Activated CD8-positive, alpha-beta T cell treated with anti-CD3 and anti-CD28 coated beads for 36 hours (primary cell): Measurements from ENCODE around the gene GPRC5D. TPM values are rescaled to one million over a fixed set of nuclear protein-coding genes. Genes with fewer than 3 reads are reported as not detected.

Experiments
- ATAC-seq: fragments of 200-7000 bp; cut with Tn5 transposase; one replicate; pipeline ENCODE4 v1.10.0; 2021; ENCODE audit warnings: mild to moderate bottlenecking, moderate library complexity
- CTCF ChIA-PET: fragments of 350-600 bp; sonication (Branson Sonifier 250); formaldehyde crosslinking; loops from one replicate; lab custom pipeline; 2021; ENCODE audit warnings: antibody characterized with exemption; lab: Charles Lee
- POLR2A ChIA-PET: fragments of 350-600 bp; sonication (Branson Sonifier 250); formaldehyde crosslinking; loops from one replicate; lab custom pipeline; 2021; ENCODE audit warnings: antibody characterized with exemption; lab: Charles Lee
- DNase-seq: peaks from one replicate; pipeline ENCODE4 v3.0.0-alpha.2; 2020
- H3K27ac Mint-ChIP-seq: one replicate; pipeline ENCODE4 v1.8.0; 2021; ENCODE audit warnings: mild to moderate bottlenecking, mixed read lengths
- H3K27me3 Mint-ChIP-seq: one replicate; pipeline ENCODE4 v1.8.0; 2021; ENCODE audit warnings: mixed read lengths
- H3K36me3 Mint-ChIP-seq: one replicate; pipeline ENCODE4 v1.8.0; 2021; ENCODE audit warnings: low read depth, mixed read lengths
- H3K4me1 Mint-ChIP-seq: one replicate; pipeline ENCODE4 v1.8.0; 2021; ENCODE audit warnings: low read depth, mixed read lengths
- H3K4me3 Mint-ChIP-seq: one replicate; pipeline ENCODE4 v1.8.0; 2021; ENCODE audit warnings: mild to moderate bottlenecking, moderate library complexity, mixed read lengths
- H3K9me3 Mint-ChIP-seq: one replicate; pipeline ENCODE4 v1.8.0; 2021; ENCODE audit warnings: mixed read lengths
- intact Hi-C: fragments of 100-400 bp; cut with micrococcal nuclease; formaldehyde crosslinking; loops from one replicate; pipeline ENCODE4 v1.10.0; 2022
- total RNA-seq, 2 experiments: library from RNA; stranded (reverse); gene quantifications; one replicate each; pipeline ENCODE4 v1.2.3, GENCODE V29; 2021
- TF ChIP-seq, protein P1 (sequence below): fragments of 200-600 bp; IDR thresholded peaks from one replicate; pipeline ENCODE4 v1.8.0; 2022; ENCODE audit warnings: antibody characterized with exemption, mild to moderate bottlenecking

GPRC5D gene
- total RNA-seq, 2 experiments from 2014 or later = not detected

GRCh38 chr12:12987421-12987820 lies 35.5 kb upstream of the GPRC5D start:
- CTCF ChIA-PET = interaction anchor here (0.7 to 2.6 kb wide), 3 partner anchors 12 to 230 kb away, joined by 3 to 21 read pairs (median 4); no protein-coding TSS in a partner anchor
- POLR2A ChIA-PET = no interaction called here
- H3K27me3 Mint-ChIP-seq = no peaks in the 10 kb centered on the region
- no peak for ATAC-seq
- H3K4me3 Mint-ChIP-seq = no peak overlapping the region
- H3K9me3 Mint-ChIP-seq = no peaks in the 10 kb centered on the region
- peaks cover 2% of the 10 kb centered on the region for H3K4me1 Mint-ChIP-seq
- TF ChIP-seq, protein P1, sequence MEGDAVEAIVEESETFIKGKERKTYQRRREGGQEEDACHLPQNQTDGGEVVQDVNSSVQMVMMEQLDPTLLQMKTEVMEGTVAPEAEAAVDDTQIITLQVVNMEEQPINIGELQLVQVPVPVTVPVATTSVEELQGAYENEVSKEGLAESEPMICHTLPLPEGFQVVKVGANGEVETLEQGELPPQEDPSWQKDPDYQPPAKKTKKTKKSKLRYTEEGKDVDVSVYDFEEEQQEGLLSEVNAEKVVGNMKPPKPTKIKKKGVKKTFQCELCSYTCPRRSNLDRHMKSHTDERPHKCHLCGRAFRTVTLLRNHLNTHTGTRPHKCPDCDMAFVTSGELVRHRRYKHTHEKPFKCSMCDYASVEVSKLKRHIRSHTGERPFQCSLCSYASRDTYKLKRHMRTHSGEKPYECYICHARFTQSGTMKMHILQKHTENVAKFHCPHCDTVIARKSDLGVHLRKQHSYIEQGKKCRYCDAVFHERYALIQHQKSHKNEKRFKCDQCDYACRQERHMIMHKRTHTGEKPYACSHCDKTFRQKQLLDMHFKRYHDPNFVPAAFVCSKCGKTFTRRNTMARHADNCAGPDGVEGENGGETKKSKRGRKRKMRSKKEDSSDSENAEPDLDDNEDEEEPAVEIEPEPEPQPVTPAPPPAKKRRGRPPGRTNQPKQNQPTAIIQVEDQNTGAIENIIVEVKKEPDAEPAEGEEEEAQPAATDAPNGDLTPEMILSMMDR = no peak
- H3K27ac Mint-ChIP-seq = no peak overlapping the region
- DNase-seq = no peak
- peaks cover 5% of the 10 kb centered on the region for H3K36me3 Mint-ChIP-seq
- intact Hi-C loops = no loop called here

DNA sequence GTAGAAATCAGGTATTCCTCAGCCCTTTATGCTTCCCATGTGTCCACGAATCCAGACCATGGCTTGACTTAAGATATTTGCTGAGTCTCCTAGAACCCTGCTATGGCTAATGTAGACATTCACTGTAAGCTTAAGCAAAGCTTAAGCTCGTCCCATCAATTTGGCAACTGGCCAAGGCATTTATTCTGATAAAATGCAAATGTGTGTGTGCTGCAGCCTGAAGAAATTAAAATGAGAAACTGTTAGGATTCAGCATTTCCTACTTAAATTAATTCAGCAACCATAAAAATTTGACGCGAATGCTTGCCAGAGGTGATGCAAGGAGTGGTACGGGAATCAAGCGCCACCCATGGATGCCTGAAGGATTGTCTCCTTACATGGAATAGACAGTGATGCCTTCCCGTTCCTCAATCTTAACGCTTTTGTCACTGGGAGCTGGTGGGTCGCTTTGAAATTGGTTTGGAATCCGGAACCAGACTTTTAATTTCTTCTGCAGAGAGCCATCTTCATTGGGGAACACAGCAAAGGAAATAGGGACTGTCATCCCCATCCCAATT lies 34.9 kb upstream of the GPRC5D start:
- Mint-ChIP-seq H3K4me1 (no peaks in the 10 kb centered on the region), H3K9me3 (no peaks in the 10 kb centered on the region), H3K36me3 (peaks cover 5% of the 10 kb centered on the region), H3K4me3 (no peak overlapping the region), H3K27me3 (no peaks in the 10 kb centered on the region), H3K27ac (no peak overlapping the region)
- TF ChIP-seq, protein P1 = no peak
- CTCF ChIA-PET = interaction anchor here (0.7 to 2.6 kb wide), 8 partner anchors 9 to 230 kb away, joined by 3 to 21 read pairs (median 4); no protein-coding TSS in a partner anchor
- intact Hi-C loops = no loop called here
- ATAC-seq = no peak
- POLR2A ChIA-PET = no interaction called here
- no peak for DNase-seq

DNA sequence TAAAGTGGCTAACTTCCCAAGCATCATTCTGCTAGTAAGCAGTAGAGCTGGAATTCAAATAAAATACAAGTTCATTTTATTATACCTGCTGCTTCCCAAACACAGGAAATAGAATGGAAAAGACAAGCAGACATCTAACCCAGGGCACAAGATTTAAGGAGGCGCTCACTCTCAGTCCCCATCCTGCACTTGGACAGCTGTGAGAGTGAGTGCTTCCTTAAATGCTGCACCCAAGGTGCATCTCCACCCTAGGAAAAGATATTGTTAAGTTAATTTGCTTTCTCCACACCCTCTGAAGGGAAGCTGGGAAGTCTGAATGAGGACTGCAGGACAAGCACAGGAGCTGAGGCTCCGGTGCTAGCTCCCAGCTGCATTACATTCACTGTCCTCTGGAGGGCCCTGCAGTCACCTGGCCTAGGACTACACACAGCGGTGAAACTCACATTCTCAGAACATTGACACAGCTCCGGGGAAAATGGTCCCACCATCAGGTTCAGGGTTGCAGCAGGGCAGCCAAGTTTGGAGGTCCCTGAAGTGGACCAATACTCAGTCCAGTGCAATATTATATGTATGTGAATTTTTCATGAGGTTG lies 33.9 kb upstream of the GPRC5D start:
- Mint-ChIP-seq H3K9me3 (no peaks in the 10 kb centered on the region), H3K36me3 (peaks cover 5% of the 10 kb centered on the region), H3K27ac (no peak overlapping the region), H3K27me3 (no peaks in the 10 kb centered on the region), H3K4me1 (no peaks in the 10 kb centered on the region), H3K4me3 (no peak overlapping the region)
- ChIA-PET POLR2A (no interaction called here), CTCF (interaction anchor here (0.7 to 5.3 kb wide), 9 partner anchors 9 to 226 kb away, joined by 3 to 40 read pairs (median 4); no protein-coding TSS in a partner anchor)
- intact Hi-C loops = no loop called here
- TF ChIP-seq, protein P1 = peak; percentile 59
- DNase-seq (peak; percentile 49), ATAC-seq (peak; percentile 90)

DNA sequence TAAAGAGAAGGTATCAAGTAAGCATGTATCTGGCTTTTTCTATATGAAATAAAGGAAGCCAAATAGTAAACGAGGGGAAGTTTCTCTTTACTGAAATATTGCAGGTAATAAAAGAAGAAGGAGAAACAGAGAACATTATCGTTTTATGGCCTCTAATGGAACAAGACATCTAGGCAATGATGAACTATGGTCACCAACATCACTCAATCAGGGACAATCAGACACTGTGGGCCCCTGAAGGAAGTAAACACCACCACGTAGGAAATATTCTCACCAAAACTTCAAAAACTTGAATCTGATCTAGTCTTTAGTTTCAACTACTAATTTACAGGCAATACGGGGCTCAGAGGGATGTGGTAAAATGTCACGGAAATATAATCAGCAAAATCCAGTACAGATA lies 32.2 kb upstream of the GPRC5D start:
- DNase-seq (no peak), ATAC-seq (no peak)
- Mint-ChIP-seq H3K27me3 (no peaks in the 10 kb centered on the region), H3K27ac (no peak overlapping the region), H3K9me3 (no peaks in the 10 kb centered on the region), H3K4me1 (no peaks in the 10 kb centered on the region), H3K4me3 (no peak overlapping the region), H3K36me3 (peaks cover 5% of the 10 kb centered on the region)
- ChIA-PET CTCF (interaction anchor here (0.7 to 5.3 kb wide), 6 partner anchors 13 to 194 kb away, joined by 3 to 40 read pairs (median 4); partner anchors contain the start of gene FAM234B), POLR2A (no interaction called here)
- intact Hi-C loops = no loop called here
- TF ChIP-seq, protein P1 = no peak

- ChIA-PET CTCF (interaction anchor here (0.7 to 5.3 kb wide), 7 partner anchors 13 to 229 kb away, joined by 3 to 40 read pairs (median 4); partner anchors contain the start of gene FAM234B), POLR2A (no interaction called here)
- Mint-ChIP-seq H3K9me3 (no peaks in the 10 kb centered on the region), H3K4me1 (no peaks in the 10 kb centered on the region), H3K36me3 (peaks cover 5% of the 10 kb centered on the region), H3K27ac (no peak overlapping the region), H3K27me3 (no peaks in the 10 kb centered on the region), H3K4me3 (no peak overlapping the region)
- intact Hi-C loops = loop anchor here (2.0 kb wide), 1 partner anchor 67 kb away; no protein-coding TSS in a partner anchor
- ATAC-seq (no peak), DNase-seq (no peak)
- TF ChIP-seq, protein P1 = peak; percentile 59
These were observed 31.6 kb upstream of the GPRC5D start for GRCh38 chr12:12983420-12984035.
